Common myeloid progenitor, CD34-positive (primary cell): ENCODE measurements around the gene TBC1D1.

Source experiments
- CTCF ChIA-PET: fragments of 350-600 bp; sonication (Branson Sonifier 250); formaldehyde crosslinking; loops from one replicate; lab custom pipeline; 2021; ENCODE audit warnings: antibody characterized with exemption; lab: Charles Lee
- POLR2A ChIA-PET: fragments of 350-600 bp; sonication (Branson Sonifier 250); formaldehyde crosslinking; loops from one replicate; lab custom pipeline; 2021; ENCODE audit warnings: antibody characterized with exemption; lab: Charles Lee
- DNase-seq, 3 donors: peaks; one replicate each; pipeline versions ENCODE4 v3.0.0 to v3.0.0-alpha.2; 2013
- H3K27ac ChIP-seq, 2 experiments: 1 replicate in 1 of 2; 2 replicates in 1 of 2; pipeline ENCODE4 v1.7.0; 2013; ENCODE audit warnings: inconsistent platforms in 2 of 2, low read length in 2 of 2, mild to moderate bottlenecking in 2 of 2, low read depth in 1 of 2, moderate library complexity in 1 of 2; ENCODE audit not compliant: severe bottlenecking in 2 of 2, insufficient read depth in 1 of 2, poor library complexity in 1 of 2
- H3K27me3 ChIP-seq, 5 experiments: replicated peaks in 2 of 5; 1 replicate in 3 of 5; 2 replicates in 2 of 5; pipeline versions ENCODE4 v1.6.1 to v1.7.0; 2013; ENCODE audit warnings: low read length in 4 of 5, mild to moderate bottlenecking in 2 of 5, moderate library complexity in 2 of 5, inconsistent platforms in 1 of 5; ENCODE audit not compliant: insufficient read depth in 5 of 5, control insufficient read depth in 4 of 5
- H3K36me3 ChIP-seq, 4 experiments: 1 replicate in 2 of 4; 2 replicates in 2 of 4; pipeline versions ENCODE4 v1.6.1 to v1.7.0; 2013; ENCODE audit warnings: low read length in 3 of 4, control low read depth in 1 of 4, mild to moderate bottlenecking in 1 of 4; ENCODE audit not compliant: control insufficient read depth in 4 of 4, insufficient read depth in 4 of 4
- H3K4me1 ChIP-seq, 4 experiments: 1 replicate in 3 of 4; 2 replicates in 1 of 4; pipeline versions ENCODE4 v1.6.1 to v1.7.1; 2013; ENCODE audit warnings: low read length in 3 of 4, mild to moderate bottlenecking in 3 of 4, control low read depth in 1 of 4, inconsistent platforms in 1 of 4, moderate library complexity in 1 of 4; ENCODE audit not compliant: control insufficient read depth in 4 of 4, insufficient read depth in 4 of 4; ENCODE audit errors: control extremely low read depth in 1 of 4
- H3K4me3 ChIP-seq, 7 experiments: 1 replicate in 4 of 7; 2 replicates in 3 of 7; pipeline versions ENCODE4 v1.5.1 to v1.7.0; 2013; ENCODE audit warnings: mild to moderate bottlenecking in 7 of 7, low read length in 6 of 7, moderate library complexity in 6 of 7, inconsistent platforms in 2 of 7, low read depth in 2 of 7, control low read depth in 1 of 7; ENCODE audit not compliant: insufficient read depth in 4 of 7, control insufficient read depth in 1 of 7; ENCODE audit errors: extremely low read depth in 1 of 7
- H3K9me3 ChIP-seq, 5 experiments: 1 replicate in 4 of 5; 2 replicates in 1 of 5; pipeline versions ENCODE4 v1.6.1 to v1.7.1; 2013; ENCODE audit warnings: low read length in 4 of 5, mild to moderate bottlenecking in 2 of 5, inconsistent platforms in 1 of 5, low read depth in 1 of 5, moderate library complexity in 1 of 5; ENCODE audit not compliant: control insufficient read depth in 4 of 5, insufficient read depth in 2 of 5; ENCODE audit errors: control extremely low read depth in 1 of 5
- WGBS: methylation state at CpG from one replicate; pipeline ENCODE4 v1.1.5; 2013; ENCODE audit not compliant: insufficient coverage; 5-methylcytosine and 5-hydroxymethylcytosine counted together

The TBC1D1 gene

DNA sequence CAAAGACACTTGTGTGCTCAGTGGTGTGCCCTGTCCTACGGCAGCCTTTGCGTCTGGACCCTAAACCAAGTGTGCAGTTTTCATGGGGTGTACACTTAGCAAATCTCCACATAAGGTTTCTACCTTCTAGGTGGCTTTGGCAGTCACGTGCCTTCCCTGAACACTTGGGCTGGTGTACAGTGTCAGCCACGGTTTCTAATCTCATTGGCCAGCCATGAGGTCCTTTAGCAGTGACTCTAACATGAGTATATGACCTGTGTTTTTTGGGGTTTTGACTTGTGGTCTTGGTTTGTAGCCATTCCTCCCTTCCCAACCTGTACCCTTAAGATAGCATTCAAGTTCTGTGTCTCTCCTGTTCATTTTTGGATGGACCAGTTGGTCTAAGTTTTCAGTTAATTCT lies 145.7 kb downstream of the TBC1D1 start:
- H3K36me3 ChIP-seq, result peaks cover 16 to 32% (median 23%) of the 10 kb centered on the region in 4 experiments
- no peaks in the 10 kb centered on the region for H3K4me1 ChIP-seq
- H3K9me3 ChIP-seq, result no peaks in the 10 kb centered on the region
- H3K27ac ChIP-seq, result no peak overlapping the region
- H3K27me3 ChIP-seq, result no peaks in the 10 kb centered on the region
- ChIA-PET POLR2A (no interaction called here), CTCF (interaction anchor here (0.6 to 5.8 kb wide), 14 partner anchors 8 to 694 kb away, joined by 3 to 44 read pairs (median 6); no protein-coding TSS in a partner anchor)
- peak in 1 of 3 donors; percentile 20 for DNase-seq
- no peak overlapping the region for H3K4me3 ChIP-seq
- 100% methylated on average over 2 of the region's 4 CpGs for WGBS

DNA sequence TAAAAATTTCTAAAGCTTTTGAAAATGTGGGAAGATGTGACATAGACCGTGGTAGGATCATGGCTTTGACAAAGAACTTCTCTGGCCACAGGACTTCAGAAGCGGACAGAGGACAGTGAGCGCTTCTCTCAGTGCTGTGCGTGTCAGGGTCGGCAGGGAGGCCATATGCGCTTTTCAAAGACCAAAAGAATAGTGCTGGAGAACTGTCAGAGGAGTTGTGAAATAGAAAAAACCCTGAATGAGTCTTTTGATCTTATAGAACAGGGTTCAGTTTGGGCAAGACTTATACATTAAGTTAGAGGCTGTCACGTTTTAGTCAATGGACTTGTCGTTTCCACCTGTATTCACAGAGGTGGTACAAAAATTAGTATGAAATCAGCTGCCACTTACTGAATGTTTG lies 146.7 kb downstream of the TBC1D1 start:
- ChIA-PET POLR2A (interaction anchor here (0.7 kb wide), 1 partner anchor 56 kb away, joined by 3 read pairs; no protein-coding TSS in a partner anchor), CTCF (interaction anchor here (1.3 to 5.8 kb wide), 4 partner anchors 202 to 236 kb away, joined by 3 to 44 read pairs (median 4); no protein-coding TSS in a partner anchor)
- H3K4me1 ChIP-seq, result no peaks in the 10 kb centered on the region
- WGBS, result 100% methylated on average over 6 of the region's 8 CpGs
- H3K4me3 ChIP-seq, result no peak overlapping the region
- no peaks in the 10 kb centered on the region for H3K9me3 ChIP-seq
- H3K27me3 ChIP-seq, result no peaks in the 10 kb centered on the region
- DNase-seq, result no peak
- peaks cover 15 to 31% (median 23%) of the 10 kb centered on the region in 4 experiments for H3K36me3 ChIP-seq
- no peak overlapping the region for H3K27ac ChIP-seq

DNA sequence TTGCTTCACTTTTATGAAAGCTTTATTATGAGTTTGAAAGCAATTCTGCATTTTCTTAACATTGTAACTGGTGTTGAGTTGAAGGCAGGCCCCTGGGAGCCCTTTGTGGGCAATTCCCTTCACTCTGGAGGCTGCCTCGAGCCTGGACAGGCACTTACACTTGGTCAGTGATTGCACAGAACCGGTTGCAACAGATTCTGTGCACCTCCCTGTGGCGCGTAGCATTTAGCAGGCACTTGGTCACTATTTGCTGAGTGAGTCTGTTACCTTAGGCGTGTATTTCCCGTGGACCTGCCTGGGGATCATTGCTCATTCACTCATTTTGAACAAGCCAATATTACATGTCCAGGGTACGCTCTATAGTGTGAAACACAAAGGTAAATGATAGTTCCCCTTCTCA lies 149.7 kb downstream of the TBC1D1 start:
- POLR2A ChIA-PET, result no interaction called here
- H3K9me3 ChIP-seq, result no peaks in the 10 kb centered on the region
- H3K36me3 ChIP-seq, result peaks cover 17 to 40% (median 31%) of the 10 kb centered on the region in 4 experiments
- H3K27ac ChIP-seq, result no peak overlapping the region
- no peaks in the 10 kb centered on the region for H3K4me1 ChIP-seq
- WGBS, result 94% methylated on average over 5 of the region's 7 CpGs
- CTCF ChIA-PET, result interaction anchor here (1.1 kb wide), 1 partner anchor 237 kb away, joined by 3 read pairs; no protein-coding TSS in a partner anchor
- no peak overlapping the region for H3K4me3 ChIP-seq
- no peaks in the 10 kb centered on the region for H3K27me3 ChIP-seq
- no peak for DNase-seq

DNA sequence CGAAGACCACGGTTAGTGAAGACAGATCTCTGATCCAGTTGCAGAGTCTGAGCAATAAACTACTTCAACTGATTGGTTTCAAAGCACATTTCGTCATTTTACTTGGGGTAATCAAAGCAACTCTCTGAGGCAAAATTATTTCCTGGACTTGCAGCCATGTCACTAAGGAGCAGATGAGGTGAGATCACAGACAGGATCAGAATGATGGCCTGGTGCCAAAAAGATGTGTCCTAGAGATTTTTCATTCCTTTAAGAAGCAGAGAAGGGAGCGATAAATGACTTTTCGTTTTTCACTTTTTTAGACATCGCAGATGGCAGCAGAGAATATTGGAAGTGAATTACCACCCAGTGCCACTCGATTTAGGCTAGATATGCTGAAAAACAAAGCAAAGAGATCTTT lies 153.2 kb downstream of the TBC1D1 start:
- CTCF ChIA-PET, result interaction anchor here (0.6 to 1.8 kb wide), 2 partner anchors 8 to 9 kb away, joined by 3 to 4 read pairs; no protein-coding TSS in a partner anchor
- peaks cover 5 to 42% (median 29%) of the 10 kb centered on the region in 4 experiments for H3K36me3 ChIP-seq

DNA sequence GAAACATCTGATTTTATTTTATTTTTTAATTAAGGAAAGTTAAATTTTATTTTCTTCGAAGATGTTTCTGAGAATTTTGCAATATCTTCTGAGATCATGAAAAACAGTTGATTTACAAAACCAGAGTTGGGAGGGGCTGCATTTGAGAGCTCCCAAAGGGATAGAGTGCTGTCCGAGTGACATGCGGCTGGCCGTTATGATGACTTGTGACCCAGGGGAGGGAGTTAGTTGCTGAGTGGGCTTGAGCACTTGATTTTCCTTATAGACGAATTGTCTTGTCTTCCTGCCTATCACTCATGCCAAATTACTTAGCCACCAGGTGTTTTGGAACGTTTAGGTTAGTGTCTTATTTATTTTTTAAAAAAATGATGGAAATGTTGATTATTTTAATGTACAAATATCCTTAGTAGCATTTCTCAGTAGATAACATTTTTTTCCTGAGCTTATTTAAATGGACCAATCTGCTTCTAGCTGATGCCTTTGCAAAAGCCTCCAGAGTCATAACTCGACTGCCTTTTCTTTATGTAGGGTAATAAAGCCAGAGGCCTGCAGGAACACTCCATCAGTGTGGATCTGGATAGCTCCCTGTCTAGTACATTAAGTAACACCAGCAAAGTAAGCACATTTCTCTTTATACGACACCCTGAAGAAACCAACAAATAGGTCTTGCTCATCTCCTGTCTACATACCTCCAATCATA lies 154.6 kb downstream of the TBC1D1 start:
- Histone ChIP-seq H3K27me3 (no peaks in the 10 kb centered on the region), H3K9me3 (no peaks in the 10 kb centered on the region), H3K4me1 (no peaks in the 10 kb centered on the region), H3K36me3 (peaks cover 5 to 53% (median 40%) of the 10 kb centered on the region in 4 experiments), H3K4me3 (no peak overlapping the region), H3K27ac (no peak overlapping the region)
- ChIA-PET POLR2A (no interaction called here), CTCF (interaction anchor here (1.2 to 1.8 kb wide), 2 partner anchors 10 to 11 kb away, joined by 3 to 4 read pairs; no protein-coding TSS in a partner anchor)
- DNase-seq, result no peak
- 98% methylated on average over 6 of the region's 8 CpGs for WGBS

More for the DNA sequence above, 153.2 kb downstream of the TBC1D1 start:
- Histone ChIP-seq H3K4me1 (no peaks in the 10 kb centered on the region), H3K27ac (no peak overlapping the region), H3K27me3 (no peaks in the 10 kb centered on the region), H3K4me3 (no peak overlapping the region), H3K9me3 (no peaks in the 10 kb centered on the region)
- DNase-seq, result no peak
- 98% methylated on average over 7 of the region's 7 CpGs for WGBS
- POLR2A ChIA-PET, result no interaction called here

DNA sequence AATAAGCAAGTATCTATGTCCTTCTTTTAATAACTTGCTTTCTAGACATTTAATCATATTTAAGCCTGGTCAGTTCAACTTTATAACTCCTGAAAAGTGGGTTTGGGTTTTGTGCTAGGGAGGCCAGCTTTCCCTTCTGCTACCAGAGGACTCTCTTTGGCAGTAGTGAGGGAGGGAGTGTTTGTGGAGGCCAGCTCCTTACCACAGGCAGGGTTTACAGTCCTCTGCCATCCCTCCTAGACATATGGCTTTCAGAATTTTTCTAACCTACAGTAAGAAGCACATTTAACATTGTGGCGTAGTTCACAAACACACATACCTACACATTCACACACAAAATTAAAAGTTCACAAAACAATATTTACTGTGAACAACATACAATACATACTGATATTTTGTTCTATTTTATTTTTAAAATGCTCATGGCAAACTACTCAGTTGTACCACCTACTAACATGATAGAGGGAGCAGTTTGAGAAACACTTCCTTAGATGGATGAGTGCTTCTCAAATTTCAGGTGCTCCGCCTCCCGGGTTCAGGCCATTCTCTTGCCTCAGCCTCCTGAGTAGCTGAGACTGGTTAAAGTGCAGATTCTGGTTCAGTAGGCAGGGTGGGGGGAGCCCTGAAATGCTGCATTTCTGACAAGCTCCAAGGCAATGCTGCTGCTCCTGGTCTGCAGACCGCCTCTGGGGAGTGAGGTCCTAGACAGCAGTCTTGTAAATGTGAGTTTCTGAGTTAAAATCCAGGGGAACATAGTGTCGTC lies 156.0 kb downstream of the TBC1D1 start:
- WGBS, result 100% methylated on average over 3 of the region's 5 CpGs
- Histone ChIP-seq H3K27ac (no peak overlapping the region), H3K27me3 (no peaks in the 10 kb centered on the region), H3K36me3 (peaks cover 3 to 59% (median 44%) of the 10 kb centered on the region in 4 experiments), H3K4me3 (no peak overlapping the region), H3K4me1 (no peaks in the 10 kb centered on the region), H3K9me3 (no peaks in the 10 kb centered on the region)
- ChIA-PET CTCF (interaction anchor here (0.6 to 1.0 kb wide), 2 partner anchors 44 to 240 kb away, joined by 3 read pairs; no protein-coding TSS in a partner anchor), POLR2A (no interaction called here)
- DNase-seq, result no peak
